NCI-H82 (cell line): ENCODE results near the gene HIGD1C.
"Not testable (repeated sequence)": the region's sequence is repeated elsewhere in the genome, so short reads cannot be mapped to it uniquely, and the experiment has no call there.

Experiments
- DNase-seq: peaks from one replicate; lab custom pipeline; 2025; lab: John Stamatoyannopoulos, UW

The HIGD1C gene

DNA sequence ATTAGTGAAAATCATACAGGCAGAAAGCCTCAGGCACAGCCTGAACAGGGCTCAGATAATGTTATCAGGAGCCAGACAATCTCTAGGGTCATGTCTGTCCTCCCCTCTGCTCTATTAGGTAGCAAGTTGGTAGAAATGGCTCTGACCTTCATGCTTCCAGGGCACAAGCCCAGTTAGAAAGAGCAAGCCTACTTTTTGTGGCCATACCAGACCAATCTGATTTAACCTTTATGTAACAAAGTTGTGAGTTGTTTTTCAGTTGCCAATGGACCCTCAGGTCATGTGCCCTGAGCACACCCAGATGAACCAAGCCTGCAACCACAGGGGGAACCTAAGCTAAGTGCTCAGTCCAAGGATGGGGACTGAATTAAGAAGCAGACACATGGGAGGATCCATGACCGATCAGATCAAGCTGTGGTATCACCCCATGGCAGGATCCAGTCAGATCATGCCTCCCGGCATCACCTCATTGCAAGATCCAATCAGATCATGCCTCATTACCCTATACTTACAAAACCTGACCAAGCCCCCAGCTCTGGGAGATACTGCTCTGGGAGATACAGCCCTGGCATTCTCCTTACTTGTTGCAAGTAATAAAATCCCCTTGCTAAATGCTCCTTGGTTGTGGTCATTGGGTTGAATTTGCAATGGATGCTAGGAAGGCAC is 18.8 kb upstream of the HIGD1C start:
- peak; percentile 52 for DNase-seq

GRCh38 chr12:50934371-50934851 is 17.9 kb upstream of the HIGD1C start:
- DNase-seq = no peak

GRCh38 chr12:50934981-50935807 is 17.1 kb upstream of the HIGD1C start:
- DNase-seq = no peak

GRCh38 chr12:50936821-50937530 is 15.4 kb upstream of the HIGD1C start:
- no peak for DNase-seq

DNA sequence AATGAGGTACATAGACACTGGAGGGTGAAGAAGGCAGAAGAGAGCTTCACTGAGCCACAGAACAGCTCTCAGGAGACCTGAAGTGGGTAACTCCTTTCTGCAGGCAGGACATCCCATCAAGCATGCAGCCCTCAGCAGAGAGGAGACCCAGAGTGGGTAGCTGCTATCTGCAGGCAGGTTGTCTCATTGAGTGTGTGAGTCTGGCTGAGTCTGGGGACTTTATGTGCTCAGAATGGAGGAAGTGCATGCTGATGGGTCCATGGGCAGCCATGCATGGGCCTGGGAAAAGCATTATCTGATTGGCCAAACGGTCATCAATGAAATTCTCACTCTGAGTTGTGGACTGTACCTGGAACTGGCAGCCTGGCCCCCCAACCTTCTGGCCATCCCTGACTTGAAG is 14.7 kb upstream of the HIGD1C start:
- DNase-seq = no peak

DNA sequence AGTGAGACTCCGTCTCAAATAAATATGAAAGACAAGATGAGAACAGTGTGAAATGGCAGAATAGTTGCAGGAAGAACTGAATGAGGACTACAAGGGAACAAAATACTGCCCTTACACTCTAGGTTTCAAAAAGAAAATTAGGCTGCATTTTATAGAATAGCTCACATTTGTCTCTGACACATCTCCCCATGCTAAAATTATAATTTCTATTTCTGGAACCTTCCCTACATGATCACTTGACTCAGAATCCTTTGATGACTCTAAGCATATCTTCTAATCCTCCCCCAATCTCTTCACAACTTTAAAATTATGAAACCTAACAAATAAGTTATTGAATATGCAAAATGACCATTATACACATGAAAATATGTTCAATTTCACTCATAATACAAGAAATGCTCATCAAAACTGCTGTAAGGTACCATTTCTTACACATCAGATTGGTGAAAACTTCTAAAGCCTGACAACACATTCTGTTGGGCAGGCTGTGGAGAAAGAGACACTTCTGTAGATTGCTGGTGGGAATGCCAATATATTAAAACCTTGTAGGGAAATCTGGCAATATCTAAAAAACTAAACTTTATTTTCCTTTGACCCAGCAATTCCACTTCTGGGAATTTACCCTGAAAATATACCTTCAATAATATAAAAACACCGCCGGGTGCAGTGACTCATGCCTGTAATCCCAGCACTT is 4.3 kb upstream of the HIGD1C start:
- no peak for DNase-seq

GRCh38 chr12:50948798-50949197 is 3.5 kb upstream of the HIGD1C start:
- DNase-seq = no peak

DNA sequence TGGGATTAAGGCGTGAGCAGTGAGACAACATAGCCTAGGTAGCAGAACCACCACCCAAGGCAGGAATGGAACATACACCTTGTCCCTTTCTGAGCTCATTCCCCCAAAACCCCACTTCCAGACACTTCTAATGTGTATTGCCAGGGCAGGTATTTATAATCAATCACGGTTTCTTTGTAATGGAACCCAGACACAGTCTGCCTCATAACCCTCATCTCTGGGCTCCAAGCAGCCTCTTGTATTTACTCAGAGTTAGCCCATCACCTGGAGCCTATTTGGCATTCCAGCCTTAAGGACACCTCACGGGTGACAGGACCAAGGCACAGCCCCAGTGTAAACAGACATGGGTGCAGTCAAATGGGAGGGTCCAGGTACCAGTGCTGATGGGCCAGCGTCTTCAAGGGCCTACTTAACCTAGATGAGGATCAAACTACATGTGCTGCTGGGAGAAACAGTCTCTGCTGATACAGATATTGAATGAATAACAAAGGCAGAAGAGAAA is 2.5 kb upstream of the HIGD1C start:
- no peak for DNase-seq

- DNase-seq = no peak
Observed at GRCh38 chr12:50951112-50951511, 1.2 kb upstream of the HIGD1C start.

DNA sequence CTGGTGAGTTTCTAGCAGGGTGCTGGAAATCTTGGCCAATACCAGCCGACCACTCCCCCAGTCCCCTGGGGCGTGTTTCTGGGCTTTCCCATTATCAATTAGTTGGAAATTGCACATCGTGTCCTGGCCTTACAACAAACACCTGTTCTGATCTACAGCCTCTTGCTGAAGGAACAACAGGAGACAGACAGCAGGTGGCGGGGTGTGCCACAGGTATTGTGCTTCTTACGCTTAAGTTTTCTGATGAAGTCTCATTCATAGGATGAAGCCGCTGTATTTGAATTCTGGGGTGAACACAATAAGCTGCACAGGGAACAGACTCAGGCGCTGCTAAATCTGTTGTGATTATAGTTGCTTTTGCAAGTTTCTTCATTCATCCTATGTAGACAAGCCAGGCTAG is 703 bp downstream of the HIGD1C start:
- DNase-seq = no peak

GRCh38 chr12:50954789-50955188 is 2.4 kb downstream of the HIGD1C start:
- DNase-seq = not testable (repeated sequence)

DNA sequence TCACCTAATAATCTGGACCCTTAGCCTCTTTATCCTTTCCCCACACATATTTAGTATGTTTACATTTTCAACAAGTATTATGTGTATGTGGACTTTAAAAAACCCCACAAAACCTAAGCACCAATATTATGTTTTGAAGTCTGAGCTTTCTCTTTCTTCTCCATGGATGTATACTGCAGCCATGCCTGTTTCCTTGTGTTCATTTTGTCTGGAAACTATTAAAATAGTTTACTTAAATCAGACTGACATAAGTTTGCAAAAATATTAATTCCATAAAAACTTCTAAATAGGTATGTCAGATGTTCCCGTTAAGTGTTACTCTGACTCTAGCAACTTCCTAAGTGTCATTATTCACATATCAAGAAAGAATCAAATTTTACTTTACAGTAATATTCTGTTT is 2.9 kb downstream of the HIGD1C start:
- DNase-seq = no peak

- DNase-seq = no peak
Observed at GRCh38 chr12:50955697-50956096, 3.4 kb downstream of the HIGD1C start.

GRCh38 chr12:50960130-50960529 is 7.8 kb downstream of the HIGD1C start:
- DNase-seq = no peak

DNA sequence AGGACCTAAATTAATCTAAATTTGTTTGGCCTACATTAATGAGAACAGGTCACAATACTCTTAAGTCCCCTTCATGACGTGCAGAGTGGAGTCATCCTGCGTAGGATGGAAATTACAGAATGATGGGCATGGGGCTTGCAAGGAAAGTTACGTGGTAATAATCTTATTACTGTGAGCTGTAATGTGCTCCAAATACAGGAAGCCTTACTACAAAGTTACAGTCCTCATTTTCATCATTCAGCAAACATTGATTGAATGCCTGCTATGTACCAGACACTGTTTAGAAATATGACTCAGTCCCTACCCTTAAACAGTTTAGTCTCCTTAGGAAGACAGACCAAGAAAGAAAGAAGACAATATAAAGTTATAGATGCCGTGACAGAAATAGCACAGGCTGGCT is 9.4 kb downstream of the HIGD1C start:
- peak; percentile 60 for DNase-seq

DNA sequence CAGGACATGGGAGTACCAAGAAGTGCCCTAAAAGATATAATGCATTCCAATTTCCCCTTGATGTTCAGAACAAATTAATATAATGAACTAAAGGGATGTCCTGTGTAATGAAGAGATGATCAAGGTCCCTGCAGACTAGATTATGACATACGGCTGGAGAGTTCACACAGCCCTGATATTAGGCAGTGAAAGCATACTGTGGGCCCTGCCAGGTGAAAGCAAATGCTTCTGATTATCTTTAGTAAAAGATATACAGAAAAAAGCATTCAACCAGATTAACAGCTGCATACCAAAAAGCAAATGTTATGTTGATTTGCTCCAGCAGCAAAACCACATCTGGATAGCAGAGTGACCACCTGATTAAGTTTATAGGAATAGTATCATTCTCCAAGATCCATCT is 12.1 kb downstream of the HIGD1C start:
- no peak for DNase-seq

DNA sequence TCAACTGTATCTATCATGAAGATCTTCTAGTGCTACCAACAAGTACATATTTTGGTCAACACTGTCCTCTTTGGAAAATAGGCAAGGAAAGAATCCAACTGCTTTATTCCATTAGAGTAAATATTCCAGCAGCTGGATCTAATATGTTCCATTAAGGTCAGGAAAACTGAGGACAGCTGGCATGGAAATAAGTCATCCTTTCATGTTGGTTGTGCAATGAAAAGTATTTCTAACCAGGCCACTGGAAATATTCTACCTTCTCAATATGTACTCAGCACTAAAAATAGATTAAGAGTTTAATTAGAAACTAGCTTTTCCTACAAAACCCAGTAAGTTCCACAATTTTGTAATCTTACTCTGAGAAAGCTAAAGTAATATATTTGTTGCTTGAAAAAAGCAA is 19.6 kb downstream of the HIGD1C start:
- no peak for DNase-seq

DNA sequence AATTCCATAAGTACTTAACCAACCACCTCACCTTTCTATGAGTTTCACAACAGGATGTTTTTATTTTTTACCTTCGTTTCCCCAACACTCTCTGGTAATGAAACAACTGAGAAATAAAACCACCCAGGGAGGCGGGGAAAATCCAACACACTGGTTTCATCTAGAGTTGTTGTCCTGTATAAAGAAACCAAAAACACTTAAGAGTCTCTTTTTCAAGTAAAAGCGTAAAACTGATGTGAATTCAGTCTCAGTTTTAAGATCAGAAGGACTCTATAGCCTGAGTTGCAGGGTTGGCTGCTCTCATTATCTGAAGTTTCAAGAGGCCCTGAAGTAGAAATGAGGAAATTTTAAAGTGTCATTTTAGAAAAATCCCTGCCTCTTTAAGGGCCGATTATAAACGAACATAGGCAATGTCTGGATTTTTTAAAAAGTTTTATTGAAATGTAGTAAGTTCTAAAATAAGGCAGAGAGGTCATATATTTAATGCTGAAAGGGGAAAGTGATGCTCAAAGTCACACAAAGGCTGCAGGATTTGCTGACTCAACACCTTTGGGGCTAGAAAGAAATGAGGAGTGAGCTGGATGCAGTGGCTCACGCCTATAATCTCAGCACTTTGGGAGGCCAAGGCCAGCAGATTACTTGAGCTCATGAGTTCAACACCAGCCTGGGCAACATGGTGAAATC is 27.2 kb downstream of the HIGD1C start:
- DNase-seq = no peak

GRCh38 chr12:50980545-50980944 is 28.2 kb downstream of the HIGD1C start:
- no peak for DNase-seq

DNA sequence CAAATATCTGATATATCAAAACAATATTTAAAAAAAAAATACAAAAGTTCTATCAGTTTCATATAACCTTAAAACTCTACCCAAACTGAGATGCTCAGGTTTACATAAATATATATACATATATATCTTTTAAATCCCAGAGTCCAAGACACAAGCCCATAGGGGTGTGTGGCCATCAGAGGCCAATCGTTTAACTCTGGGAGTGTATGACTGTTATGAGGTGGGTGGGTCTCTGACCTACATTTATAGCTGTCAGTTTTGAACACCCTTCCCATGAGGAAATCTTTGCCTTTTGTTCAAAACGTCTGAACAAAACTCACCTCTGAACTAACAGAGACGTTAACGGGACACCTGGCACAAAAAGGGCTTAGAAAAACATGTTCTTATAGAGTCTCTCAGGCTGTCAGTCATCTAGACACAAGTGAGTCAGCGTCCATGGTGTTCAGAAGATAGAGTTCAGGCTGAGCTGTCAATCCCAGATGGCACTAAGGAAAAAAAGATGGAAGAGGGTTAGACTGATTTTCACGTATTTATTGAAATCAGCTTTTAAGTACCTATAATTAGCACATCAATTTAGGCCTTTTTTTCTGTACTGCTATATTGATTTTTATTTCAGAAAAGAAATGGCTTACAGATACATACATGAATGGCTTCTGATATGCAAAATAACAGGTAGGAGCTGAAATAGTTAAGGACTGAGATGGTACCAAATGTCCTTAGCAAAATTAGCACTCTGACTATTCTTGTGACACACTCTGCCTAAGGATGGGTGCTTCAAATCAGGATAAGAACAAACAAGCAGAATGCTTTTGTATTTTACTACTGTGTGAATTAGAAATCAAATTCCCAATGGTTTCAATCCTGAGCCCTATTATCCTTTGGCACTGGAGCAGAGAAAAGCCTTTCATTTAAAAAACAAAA is 29.2 kb downstream of the HIGD1C start:
- DNase-seq = no peak
